AG20443 (cell line): ENCODE results near the gene MAP4.
"Not testable (repeated sequence)": the region's sequence is repeated elsewhere in the genome, so short reads cannot be mapped to it uniquely, and the experiment has no call there.

Source experiments
- DNase-seq: peaks from one replicate; pipeline ENCODE4 v3.0.0; 2012; ENCODE audit warnings: low spot score, mixed read lengths

The MAP4 gene

DNA sequence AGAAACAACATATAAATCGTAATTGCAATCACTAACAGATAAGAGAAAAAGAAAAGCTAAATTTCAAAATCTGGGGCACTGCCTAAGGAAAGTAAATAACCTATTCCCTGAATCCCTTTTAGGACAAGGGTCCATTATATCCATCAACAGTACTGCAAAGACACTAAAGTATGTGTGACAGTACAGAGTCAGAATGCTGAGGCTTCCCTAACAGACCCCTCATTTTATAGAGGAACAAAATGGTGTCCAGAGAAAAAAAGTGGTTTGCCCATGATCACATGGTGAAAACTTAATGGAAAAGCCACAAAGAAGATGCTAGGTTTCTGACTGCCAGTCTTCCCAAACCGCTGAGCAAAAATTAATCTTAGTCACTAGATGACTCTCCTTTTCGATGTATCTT, 119.5 kb downstream of the MAP4 start:
- no peak for DNase-seq

DNA sequence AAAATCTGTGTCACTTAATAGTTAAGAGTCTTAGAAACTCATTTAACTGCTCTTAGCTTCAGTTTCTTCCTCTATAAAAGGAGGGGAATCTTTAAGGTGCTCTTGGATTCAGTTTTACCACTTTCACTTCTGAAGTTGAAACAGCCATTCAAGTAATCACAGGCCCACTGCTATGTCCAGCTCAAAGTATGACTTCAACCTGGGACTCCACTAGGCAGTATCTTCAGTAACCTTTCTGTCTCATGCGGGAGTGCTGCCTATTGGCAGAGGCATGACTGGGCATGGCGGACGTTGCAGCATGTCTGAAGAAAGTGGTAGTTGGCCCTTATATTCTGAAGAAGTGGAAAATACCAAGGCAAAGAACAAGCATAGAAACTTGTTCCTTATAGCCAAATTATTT, 121.0 kb downstream of the MAP4 start:
- no peak for DNase-seq

DNA sequence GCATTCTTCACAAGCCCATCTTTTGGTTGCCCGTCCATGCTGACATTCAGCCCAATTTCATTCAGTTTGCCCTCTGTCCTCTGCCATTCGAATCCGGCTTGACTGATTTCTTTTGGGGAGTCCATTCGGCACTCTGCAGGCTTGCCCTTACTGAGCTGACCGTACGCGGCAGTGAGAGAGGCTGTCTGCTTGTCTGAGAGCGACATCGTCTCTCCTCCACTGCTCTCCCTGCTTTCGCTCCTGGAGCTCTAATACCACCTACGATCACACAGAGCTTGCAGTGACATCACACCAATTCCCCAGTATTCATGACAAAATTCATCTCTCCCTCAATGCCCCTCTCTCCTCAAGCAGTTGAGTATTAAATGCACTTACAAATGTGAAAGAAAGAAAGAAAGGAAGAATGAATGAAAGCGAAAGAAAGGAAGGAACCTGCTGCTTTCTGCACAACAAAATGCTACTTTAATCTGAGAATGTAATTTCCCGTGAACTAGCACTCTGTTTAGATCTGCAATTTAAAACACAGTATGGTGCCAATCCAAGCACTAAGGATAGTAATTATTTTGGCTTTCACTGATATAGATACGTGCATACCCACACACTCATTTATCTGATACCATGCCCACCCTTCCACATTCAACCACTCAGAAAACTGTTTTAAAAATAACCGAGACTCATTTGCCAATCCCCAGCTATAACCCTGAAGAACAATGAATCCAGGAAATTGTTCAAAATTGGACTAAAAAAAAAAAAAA, 123.8 kb downstream of the MAP4 start:
- DNase-seq: no peak

DNA sequence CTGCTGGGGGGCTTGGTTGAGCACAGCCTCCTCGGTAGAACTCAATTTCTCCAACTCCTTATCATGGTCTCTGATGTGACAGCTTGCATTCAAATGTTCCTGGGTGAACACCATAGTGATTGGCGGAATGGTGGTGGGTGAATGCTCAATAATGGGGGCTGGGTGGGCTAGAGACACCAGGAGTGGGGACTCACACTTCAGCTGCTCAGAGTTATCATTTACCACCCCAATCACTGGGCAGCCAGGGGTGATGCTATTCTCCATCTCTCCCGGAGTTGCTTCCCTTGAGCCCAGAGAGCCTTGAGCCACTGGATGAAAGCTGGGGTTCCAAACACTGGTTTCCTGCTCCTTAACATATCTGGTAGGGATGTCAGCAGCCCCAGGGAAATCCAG, 124.6 kb downstream of the MAP4 start:
- DNase-seq: no peak

DNA sequence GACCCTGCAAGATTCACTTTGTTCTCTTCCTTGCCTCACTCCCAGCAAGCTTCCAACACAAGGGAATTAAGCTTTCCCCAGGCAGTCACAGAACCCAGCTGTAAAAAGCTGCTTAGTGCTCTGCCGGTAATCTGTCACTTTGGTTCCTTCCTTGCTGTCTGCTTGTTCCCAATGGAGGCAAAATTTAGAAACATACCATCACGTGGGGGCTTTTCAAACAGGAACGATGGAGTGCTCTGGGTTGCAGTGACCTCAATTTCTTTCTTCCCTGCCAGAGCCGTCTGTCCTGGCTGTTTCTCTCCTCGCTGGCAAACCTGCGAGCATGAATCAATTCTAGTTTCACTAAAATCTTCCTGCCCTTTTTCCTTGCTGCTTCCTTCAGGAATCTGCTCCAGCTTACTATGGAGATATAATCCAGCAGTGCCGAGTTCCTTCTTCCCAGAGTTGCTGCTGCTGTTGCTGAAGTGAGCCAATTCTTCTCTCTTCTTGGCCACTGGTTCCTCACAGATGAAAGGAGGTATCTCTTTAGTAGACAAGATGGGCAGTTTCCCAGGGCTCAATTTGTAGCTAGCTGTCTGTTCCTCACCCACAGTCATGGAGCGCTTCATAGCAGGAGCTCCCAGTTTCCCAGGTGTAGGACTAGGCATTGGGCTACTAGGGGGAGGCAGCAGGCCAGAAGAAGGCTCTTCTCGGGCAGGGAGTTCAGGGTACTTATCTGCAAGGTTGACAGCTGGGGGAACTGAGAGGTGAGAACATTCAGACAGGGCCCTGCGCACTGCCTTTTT, 125.2 kb downstream of the MAP4 start:
- DNase-seq: no peak

DNA sequence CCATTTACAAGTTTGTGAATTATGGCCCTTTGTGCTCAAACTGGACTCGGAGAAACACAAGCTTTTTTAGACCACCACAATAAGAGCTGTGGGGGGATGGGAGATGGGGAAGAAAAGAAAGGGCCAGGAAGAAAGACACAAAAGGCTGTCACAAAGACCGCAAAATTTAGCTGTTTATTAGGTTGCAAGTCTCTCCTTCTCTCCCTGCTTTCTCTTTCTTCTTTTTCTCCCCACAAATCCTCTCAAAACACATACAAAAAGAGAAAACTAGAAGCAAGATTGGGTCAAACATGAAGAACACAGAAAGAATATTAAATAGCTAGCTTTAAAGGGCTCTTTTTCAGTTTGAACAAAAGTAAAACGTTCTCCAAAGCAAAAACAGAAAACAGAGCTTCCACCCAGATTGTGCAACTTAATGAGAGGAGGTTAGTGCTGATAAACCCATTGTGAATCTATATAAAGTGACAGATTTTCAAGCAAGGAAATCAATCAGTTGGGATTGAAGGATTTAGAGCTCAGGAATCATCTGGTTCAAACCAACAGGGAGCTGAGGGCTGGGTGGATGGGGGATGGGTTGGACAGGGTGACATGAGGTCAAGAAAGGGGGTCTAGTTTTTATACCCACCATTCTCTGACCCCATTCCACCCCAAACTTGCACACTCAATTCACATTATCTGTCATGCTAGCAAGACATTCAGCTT, 125.9 kb downstream of the MAP4 start:
- no peak for DNase-seq

DNA sequence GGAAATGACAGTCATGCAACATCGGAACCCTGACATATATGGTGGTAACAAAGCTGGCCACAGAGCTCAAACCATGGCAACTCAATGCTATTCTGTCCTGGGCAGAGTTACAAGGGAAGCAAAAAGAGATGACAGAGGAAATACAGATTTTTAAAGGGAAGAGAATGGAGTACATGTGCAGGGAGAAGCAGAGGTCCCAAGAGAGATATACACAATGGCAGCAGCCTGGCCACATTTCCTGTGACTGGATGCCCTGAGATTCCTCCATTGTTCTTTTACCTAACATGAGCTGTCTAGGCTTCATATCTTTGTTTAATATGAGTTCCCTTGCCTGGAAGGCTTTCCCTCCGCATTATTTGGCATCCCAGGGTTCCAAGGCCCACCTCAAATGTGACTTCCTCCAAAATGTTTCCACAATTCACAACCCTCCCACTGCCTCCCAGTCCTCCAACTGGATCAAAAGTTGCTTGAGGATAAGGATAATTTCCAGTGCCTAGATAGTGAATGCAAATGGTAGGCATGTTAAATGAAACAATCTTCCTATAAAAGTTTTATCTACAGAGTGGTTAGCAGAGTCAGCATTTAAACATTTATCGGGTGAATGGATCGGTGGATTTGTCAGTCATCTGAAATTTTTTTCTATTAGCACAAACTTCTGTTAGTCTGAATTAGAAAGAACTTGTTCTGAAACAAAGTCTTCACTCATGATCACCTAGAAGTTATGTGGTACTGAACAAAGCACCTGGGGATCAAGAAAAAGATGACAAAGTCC, 127.0 kb downstream of the MAP4 start:
- DNase-seq: no peak

DNA sequence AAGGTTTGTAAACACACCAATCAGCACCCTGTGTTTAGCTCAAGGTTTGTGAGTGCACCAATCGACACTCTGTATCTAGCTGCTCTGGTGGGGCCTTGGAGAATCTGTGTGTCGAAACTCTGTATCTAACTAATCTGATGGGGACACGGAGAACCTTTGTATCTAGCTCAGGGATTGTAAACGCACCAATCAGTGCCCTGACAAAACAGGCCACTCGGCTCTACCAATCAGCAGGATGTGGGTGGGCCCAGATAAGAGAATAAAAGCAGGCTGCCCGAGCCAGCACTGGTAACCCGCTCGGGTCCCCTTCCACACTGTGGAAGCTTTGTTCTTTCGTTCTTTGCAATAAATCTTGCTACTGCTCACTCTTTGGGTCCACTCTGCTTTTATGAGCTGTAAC, 128.2 kb downstream of the MAP4 start:
- not testable (repeated sequence) for DNase-seq

DNA sequence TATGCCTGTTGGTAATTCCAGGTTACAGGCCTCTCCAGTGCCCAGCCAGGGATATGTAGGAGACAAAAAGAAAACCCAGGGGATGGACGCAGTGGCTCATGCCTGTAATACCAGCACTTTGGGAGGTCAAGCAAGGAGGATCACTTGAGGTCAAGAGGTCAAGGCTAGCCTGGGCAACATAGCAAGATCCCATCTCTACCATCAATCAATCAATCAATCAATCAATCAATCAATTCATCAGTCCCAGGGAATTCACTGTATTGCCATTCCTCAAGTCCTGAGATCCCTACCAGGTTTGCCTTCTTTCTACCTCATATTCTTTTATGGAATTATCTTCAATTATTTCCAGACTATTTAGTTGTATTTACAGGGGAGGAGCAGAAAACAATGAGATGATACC, 131.0 kb downstream of the MAP4 start:
- DNase-seq: no peak

DNA sequence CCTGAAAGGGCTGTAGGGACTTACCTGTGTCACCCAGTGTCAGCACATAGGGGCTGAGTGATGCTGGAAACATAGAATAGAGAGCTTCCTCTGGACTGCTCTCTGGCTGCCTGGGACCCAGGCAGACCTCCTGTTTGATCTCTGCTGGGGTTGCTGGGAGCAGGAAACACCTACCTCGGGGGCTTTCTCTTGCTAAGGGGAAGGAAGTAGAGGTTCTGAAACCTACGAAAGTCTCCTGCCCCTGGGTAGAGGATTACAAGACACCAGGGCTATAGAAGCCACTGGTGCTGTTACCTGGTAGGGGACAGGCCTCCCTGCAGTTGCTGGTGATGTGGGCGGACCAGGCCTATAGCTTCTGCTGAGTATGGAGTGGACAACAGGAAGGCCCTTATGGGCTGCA, 131.6 kb downstream of the MAP4 start:
- DNase-seq: no peak

DNA sequence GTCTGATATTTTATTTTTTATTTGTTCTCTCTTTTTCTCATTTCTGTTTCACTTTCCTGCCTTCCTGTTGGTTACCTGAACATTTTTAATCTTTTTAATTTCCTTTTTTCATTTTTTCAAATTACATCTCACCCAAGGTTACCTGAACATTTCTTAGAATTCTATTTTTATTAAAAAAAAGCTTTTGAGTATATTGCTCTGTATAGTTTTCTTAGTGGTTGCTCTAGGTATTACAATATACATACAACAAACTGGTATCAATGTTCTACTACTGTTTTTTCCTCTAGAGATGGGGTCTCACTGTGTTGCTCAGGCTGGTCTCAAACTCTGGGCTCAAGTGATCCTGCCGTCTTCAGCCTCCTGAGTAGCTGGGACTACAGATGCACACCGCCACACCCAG, 133.9 kb downstream of the MAP4 start:
- DNase-seq: no peak

DNA sequence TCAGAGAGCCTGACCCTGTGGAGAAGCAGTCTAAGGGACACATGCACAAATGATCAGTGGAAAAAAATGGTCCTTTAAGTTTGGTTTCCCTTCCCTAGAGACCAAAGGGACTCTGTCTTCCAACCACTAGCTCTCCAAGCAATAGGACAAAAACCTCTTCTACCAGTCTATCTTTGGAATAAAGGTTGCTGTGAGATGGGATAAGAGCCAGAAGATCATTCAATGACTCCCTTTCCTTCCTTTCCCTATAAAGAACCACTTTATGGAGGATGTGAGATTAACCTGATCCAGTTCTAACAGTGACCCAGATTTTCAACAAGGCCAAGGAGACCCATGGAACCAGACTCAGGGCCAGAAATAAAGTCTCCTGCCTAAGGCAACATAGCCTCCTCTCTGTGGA, 138.5 kb downstream of the MAP4 start:
- no peak for DNase-seq

DNA sequence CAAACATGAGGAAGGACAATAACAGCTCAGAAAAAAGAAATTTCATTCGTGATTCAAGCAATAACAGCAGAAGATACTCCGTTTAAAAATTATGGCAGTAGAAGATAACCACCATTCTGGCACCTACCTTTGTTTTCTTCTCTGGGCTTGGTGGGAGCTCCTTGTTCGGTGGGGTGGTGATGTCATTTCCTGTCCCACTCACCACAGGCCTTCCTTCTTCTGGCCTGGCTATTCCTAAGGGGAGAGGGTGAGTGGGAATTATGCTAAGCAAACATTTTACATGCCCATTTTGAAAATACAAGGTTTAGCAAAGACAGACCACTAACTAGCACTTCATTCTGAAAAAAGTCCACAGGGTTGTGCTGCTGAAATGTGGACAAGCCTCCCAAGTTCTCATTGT, 138.9 kb downstream of the MAP4 start:
- DNase-seq: no peak

DNA sequence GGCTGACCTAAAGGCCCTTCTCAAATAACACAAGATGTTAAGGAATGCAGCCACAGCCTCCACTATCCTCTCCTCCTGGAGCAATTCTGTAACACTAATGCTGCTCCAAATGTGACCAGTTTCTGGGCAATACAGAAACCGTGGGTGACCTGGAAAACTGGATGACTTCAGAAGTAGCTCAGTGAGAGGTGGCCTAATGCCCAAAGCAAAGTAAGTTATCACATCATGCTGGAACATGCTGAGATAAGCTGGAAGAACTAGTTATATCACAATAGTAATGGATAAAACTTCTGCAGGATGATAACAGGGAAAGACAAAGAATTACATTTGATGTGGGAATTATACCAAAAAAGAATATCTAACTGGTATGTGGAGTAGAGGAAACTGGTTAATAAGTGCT, 141.3 kb downstream of the MAP4 start:
- DNase-seq: no peak

DNA sequence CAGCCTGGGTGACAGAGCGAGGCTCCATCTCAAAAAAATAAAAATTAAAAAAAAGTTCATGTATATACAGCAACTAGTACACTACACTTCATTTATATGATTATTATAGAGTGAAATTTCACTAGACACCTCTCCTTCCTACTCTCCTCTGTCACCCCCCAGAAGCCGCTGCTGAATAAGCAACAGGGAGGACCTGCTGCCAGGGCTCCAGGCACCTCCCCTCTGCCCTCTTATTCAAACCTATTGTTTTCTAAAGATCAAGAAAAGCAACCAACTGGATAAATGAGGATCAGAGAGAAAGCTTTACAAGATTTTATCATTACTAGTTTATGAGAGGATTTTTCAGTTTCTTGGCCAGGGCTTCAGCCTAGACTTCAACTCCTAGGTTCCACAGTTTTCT, 141.8 kb downstream of the MAP4 start:
- no peak for DNase-seq

DNA sequence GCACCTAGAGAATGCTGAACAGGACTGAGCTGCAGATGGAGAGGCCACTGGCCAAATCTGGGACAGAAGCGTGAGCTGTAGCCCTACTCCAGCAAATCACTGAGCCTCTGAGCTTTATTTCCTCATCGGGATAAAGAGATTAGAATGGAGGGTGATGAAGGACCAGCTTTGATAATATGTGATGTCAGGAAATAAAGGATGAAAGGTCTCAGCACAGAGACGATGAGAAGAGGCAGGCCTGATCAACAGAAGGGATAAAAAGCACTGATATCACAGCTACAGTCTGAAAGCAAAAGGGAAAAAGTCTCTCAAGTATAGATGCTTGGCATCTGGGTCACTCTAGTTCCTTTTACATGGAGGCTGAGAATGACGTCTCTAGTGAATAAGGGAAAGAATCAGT, 143.3 kb downstream of the MAP4 start:
- no peak for DNase-seq

DNA sequence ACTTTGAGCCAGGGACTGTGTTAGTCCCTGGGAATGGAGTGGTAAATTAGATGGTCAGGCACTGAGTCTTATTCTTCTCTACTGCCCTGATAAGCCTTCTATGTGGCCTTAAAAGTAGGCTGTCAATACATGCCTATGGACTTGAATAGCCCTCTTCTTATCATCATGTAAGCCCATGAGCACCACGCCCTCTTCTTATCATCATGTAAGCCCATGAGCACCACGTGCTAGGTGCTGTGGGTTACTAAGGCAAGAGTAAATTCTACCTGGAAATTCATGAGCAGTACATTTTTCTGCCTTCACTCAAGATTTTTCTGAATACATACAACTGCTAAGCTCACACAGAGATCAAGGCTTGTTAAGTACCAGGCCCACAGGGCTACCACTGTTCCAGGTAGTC, 144.8 kb downstream of the MAP4 start:
- no peak for DNase-seq

DNA sequence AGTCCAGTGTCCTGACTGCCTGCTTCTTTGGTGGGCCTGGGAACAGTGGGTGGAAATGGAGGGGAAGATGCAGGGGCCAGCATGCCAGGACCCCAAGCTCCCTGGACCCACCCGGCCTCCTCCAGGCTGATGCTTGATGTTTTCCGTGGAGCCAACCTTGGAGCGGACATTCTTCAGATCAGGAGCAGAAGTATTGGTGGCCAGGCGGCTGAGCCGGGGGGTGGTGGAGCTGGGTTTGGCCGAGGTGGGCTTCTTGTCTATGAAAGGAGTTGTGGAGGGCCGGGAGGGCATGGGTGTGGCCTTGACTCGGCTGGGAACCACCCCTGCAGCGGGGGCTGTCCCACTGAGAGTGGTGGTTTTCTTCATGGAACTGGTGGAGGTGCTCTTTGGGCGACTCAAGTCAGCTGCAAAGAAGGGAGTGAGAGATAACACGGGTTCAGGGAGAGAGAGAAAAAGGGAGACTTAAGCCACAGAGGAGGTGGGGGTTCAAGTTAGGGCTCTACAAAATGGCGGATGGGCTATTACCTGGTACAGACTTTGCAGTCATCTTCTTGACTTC, 145.4 kb downstream of the MAP4 start:
- DNase-seq: no peak

DNA sequence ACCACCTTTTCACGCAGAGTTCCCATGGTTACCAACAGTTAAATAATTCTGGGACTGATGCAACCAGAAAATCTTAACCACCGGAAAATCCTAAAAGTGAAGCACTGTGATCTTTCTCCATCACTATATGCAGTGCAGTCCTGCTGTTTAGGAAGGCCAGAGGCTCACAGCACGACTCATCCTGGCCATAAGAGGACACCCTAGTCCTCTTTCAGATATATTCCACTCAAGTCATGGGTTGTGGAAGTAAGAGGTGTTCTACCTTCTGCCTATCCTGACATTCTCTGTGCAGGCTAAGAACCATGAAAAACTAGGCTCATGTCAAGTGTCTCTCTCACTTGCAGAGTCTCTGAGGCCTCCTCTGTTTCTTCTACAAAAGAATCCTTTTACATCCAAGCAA, 146.1 kb downstream of the MAP4 start:
- DNase-seq: no peak

DNA sequence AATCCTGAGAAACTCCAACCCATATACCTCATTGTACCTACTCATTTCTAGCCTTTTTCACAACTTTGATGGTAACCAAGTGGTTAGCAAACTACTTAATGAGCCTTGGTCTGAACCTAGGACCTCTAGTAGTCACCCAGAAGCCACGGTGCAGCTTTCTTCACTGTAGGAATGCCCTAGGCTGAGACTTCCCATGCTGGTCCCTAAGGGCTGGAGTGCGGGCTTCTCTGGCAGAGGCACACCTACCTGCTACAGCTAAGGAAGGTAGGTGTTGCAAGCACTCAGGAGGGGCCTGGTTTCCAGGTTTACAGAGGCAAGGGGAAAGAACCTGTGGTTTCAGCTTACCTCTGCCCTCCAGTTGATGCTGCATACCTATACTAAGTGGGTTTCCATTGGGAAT, 147.9 kb downstream of the MAP4 start:
- DNase-seq: peak; percentile 5

DNA sequence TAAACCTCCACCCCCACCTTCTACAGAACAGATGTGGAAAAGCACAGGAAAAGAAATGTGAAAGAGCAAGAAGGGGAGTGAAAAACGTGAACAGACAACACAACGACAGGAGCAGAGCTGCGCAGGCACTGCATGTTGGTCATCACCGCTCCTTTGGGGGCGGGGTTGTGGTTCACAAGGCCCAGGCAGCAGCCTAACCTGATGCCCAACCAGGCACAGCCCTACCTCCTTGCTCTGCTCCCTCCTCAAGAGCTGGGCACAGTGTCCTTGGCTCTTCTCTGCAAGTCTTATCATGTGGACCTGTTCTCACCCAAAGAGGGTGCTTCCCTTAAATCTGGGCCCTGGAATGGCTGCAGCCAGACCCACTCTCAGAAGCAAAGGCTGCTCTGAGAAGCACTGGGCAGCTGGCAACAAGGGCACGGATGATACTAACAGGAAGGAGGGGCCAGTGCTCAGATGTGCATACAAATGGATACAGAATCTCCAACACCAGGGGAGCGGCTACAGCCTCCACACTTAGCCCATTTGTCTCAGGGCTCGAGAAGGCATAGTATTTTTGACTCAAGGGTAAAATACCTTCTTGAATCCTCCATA, 148.7 kb downstream of the MAP4 start:
- DNase-seq: peak; percentile 6

DNA sequence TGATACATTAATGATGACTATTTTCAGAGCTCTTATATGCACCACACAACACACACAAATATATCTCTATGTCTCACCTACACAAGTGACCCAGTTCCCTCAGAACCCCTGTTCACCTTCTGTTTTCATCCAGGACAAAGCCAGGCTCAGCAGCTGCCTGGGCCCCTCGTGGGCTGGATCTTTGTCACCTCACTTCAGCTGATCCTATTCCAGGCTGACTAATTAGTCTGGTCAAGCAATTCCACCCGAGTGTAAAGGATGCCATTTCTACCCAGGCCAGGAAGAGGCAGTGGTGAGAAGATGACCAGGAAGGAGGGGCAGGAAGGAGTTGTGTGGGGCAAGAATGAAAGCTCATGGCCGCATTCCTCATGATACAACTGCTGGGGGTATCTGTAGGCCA, 151.0 kb downstream of the MAP4 start:
- peak; percentile 12 for DNase-seq
